GM06990 (cell line): ENCODE measurements around the gene MS4A4A.
"Not testable (repeated sequence)": the region's sequence is repeated elsewhere in the genome, so short reads cannot be mapped to it uniquely, and the experiment has no call there.

Experiments
- DNase-seq: peaks from one replicate; pipeline ENCODE4 v3.0.0-alpha.2; 2011; ENCODE audit not compliant: insufficient read length; ENCODE audit errors: extremely low read depth
- H3K27me3 ChIP-seq: replicated peaks from 2 replicates; pipeline ENCODE4 v1.6.0; 2011; ENCODE audit warnings: low read length; ENCODE audit not compliant: control insufficient read depth, insufficient read depth
- H3K36me3 ChIP-seq: 2 replicates; pipeline ENCODE4 v1.5.1; 2011; ENCODE audit warnings: low read length; ENCODE audit not compliant: control insufficient read depth, insufficient read depth
- H3K4me3 ChIP-seq: replicated peaks from 2 replicates; pipeline ENCODE4 v1.5.1; 2011; ENCODE audit warnings: low read depth, mild to moderate bottlenecking, control low read depth, low read length
- TF ChIP-seq, protein P1 (sequence below): IDR thresholded peaks from 2 replicates; pipeline ENCODE4 v1.5.1; 2011; ENCODE audit warnings: low read length, control low read depth, mild to moderate bottlenecking, inconsistent platforms; ENCODE audit not compliant: insufficient read depth, poor library complexity, severe bottlenecking

MS4A4A gene

DNA sequence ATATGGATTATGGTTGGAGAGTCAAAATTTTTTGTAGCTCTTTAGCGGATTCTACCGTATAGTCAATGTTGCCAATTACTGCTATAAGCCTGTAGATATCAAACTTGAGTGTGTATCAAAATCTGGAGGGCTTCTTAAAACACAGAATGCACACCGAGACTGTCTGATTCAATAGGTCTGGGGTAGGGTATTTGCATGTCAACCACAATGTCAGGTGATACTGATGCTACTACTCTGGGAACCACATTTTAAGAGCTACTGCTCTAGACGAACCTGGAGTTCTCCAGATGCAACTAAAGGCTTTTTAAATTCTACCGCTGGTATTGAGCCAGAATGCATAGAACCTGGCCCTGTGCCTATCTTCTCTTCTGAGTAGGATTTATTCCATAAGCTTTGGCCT, 15.8 kb upstream of the MS4A4A start:
- no peak overlapping the region for H3K4me3 ChIP-seq
- DNase-seq: no peak
- no peaks in the 10 kb centered on the region for H3K36me3 ChIP-seq
- TF ChIP-seq, protein P1, sequence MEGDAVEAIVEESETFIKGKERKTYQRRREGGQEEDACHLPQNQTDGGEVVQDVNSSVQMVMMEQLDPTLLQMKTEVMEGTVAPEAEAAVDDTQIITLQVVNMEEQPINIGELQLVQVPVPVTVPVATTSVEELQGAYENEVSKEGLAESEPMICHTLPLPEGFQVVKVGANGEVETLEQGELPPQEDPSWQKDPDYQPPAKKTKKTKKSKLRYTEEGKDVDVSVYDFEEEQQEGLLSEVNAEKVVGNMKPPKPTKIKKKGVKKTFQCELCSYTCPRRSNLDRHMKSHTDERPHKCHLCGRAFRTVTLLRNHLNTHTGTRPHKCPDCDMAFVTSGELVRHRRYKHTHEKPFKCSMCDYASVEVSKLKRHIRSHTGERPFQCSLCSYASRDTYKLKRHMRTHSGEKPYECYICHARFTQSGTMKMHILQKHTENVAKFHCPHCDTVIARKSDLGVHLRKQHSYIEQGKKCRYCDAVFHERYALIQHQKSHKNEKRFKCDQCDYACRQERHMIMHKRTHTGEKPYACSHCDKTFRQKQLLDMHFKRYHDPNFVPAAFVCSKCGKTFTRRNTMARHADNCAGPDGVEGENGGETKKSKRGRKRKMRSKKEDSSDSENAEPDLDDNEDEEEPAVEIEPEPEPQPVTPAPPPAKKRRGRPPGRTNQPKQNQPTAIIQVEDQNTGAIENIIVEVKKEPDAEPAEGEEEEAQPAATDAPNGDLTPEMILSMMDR: no peak
- H3K27me3 ChIP-seq: no peaks in the 10 kb centered on the region

DNA sequence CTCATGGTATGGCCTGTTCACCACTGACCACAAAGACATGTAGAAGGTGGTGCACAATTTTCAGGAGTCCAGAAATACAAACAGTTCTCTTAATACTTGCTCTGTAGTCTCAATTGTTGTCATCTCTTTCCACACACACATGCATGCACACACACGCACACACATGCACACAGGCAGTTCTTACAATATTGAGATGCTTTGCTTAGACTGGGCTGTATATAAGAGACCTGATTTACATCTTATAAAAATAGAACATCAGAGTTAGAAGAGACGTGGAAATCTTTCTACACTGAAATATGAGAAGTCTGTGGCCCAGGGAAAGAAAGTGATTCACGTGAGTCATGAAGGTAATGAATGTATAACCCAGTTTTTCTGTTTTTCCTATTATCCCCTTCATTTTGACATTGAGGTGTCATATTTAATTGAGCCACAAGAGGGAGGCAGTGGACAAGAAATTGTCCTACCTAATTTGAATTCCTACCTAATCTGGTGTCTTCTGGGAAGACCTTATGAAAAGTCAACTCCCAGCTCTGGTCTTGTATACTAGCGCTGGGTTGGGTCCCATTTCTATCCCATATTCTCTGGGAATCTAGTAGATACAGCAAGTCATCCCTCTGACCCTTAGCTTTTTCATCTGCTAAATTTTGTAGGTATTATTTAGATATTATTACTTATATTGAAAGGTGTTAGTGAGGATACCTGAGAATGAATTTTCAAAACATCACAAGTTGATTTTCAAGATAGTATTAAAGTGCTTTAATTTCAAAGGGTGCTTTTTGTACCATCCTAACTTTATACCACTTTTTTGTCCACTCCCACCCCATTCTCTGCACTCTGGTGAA, 14.9 kb upstream of the MS4A4A start:
- H3K27me3 ChIP-seq: no peaks in the 10 kb centered on the region
- H3K4me3 ChIP-seq: no peak overlapping the region
- no peaks in the 10 kb centered on the region for H3K36me3 ChIP-seq
- DNase-seq: peak; percentile 21
- TF ChIP-seq, protein P1: peak; percentile 54

DNA sequence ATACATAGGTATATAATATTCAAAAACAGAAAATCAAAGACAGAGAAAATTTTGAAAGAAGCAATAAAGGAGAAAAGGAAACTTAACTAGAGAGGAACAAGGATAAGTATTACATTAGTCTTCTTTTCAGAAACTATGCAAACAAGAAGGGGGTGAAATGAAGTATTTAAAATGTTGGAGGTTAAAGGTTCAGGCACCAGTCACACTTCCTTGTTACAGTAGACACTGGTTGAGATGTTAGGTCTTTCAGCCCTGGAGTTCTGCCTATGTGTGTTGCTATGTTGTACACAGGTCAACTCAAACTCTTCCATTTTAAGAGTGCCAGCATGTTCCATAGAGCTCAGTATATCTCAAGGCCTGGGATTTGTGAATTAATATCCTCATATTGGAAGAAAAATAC, 6.0 kb upstream of the MS4A4A start:
- H3K4me3 ChIP-seq: no peak overlapping the region
- no peak for DNase-seq
- no peaks in the 10 kb centered on the region for H3K27me3 ChIP-seq
- TF ChIP-seq, protein P1: no peak
- no peaks in the 10 kb centered on the region for H3K36me3 ChIP-seq

DNA sequence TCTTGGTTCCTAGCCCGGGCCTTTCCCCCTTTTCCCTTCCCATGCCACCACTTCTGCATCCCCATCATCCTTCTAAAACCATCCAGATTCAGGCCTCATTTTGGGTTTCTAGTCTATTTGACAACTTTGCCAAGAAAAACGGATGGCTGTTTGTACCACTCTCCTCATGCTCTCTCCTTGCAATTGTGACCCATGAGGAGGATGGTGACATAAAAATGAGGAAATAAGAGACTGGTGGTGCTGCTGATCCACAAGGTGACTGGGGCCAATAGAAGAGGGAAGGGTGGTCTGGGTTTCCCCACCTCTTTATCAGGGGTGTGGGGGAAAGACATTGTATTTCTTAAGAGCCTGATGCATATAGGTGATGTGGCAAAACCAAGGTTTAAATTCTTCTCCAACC, 1.0 kb downstream of the MS4A4A start:
- no peak for DNase-seq
- TF ChIP-seq, protein P1: no peak
- Histone ChIP-seq H3K4me3 (no peak overlapping the region), H3K36me3 (no peaks in the 10 kb centered on the region), H3K27me3 (no peaks in the 10 kb centered on the region)

DNA sequence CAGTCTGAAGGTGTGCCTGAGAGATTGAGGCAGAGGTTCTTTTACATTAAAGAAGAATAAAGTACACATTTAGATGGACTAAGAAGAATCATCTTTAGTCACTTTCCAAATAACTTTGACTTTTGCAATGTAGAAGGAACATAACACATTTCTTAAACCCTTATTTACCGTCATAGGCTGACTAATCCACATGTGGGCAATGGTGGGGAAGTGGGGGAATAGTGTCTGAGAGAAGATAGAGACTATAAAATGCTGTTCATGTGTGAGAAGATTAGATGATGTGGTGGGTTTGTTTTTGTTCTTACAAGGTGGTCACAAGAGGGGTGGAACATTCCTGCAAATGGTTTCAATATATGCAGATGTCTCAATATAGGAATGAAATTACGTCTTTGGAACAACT, 1.8 kb downstream of the MS4A4A start:
- no peak overlapping the region for H3K4me3 ChIP-seq
- no peaks in the 10 kb centered on the region for H3K36me3 ChIP-seq
- H3K27me3 ChIP-seq: no peaks in the 10 kb centered on the region
- TF ChIP-seq, protein P1: no peak
- DNase-seq: no peak

DNA sequence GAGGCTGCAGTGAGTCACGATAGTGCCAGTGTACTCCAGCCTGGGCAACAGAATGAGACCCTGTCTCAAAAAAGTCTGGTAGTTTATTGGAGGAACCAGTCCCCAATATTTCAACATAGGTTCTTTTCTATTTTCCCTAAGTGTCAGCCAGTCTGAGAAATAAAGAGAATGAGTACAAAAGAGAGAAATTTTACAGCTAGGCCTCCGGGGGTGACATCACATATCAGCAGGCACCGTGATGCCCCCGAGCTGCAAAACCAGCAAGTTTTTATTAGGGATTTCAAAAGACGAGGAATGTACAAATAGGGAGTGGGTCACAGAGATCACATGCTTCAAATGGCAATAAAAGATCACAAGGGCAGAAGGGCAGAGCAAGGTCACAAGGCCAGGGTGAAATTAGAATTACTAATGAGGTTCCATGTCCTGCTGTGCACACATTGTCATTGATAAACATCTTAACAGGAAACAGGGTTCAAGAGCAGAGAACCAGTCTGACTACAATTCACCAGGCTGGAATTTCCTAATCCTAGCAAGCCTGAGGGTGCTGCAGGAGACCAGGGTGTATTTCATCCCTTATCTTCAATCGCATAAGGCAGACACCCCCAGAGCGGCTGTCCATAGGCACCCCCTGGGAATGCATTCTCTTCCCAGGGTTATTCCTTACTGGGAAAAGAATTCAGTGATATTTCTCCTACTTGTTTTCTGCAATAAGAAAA, 5.1 kb downstream of the MS4A4A start:
- H3K4me3 ChIP-seq, DNase-seq, H3K27me3 ChIP-seq, H3K36me3 ChIP-seq: not testable (repeated sequence)
